ENCODE data around the gene KCNIP4. TPM values are rescaled to one million over a fixed set of nuclear protein-coding genes. Genes with fewer than 3 reads are reported as not detected.
"Not testable (repeated sequence)": the region's sequence is repeated elsewhere in the genome, so short reads cannot be mapped to it uniquely, and the experiment has no call there.

Gene KCNIP4
- polyA plus RNA-seq, 5 donors, result 2.2 to 5.2 (median 4.9) TPM

- no peak for DNase-seq
Observed at GRCh38 chr4:20868108-20868507, 1080.5 kb downstream of the KCNIP4 start.

DNA sequence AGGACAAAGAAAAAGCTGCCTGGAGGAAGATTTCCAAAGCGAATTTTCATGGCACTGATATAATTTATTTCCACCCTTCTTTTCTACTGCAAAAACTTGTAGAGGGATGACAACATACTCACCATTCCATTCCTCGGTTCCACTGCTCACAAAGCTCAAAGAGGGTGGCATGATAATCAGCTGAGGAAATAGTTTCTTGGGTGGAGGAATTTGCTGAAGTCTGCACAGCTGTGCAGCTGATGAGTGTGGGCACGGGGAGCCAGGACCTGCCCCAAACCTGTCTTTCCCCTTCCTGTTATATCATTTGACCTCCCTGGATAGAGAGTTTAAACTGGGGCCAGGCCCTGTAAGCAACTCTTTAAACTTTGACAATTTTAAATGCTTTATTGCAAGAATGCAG lies 1087.7 kb downstream of the KCNIP4 start:
- DNase-seq, result no peak

- no peak for DNase-seq
Observed at GRCh38 chr4:20859097-20859781, 1089.3 kb downstream of the KCNIP4 start.

DNA sequence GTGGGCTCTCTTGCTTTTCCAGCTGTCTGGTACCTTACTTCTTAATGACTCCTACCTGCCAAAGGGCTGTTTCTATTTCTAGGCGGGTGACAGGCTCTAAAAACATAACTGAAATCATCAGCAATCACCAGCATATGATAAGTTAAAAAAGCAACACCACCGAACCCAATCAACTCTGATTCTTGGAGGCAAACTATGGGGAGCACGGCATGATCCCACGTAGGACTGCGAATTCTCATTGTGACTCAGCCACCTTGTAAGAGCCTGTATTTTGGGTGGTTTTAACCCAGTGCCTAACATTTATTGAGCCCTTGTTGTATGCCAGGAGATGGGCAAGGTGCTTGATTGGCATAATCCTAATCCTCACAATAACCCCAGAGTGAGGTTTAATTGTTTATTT lies 1091.5 kb downstream of the KCNIP4 start:
- no peak for DNase-seq

DNA sequence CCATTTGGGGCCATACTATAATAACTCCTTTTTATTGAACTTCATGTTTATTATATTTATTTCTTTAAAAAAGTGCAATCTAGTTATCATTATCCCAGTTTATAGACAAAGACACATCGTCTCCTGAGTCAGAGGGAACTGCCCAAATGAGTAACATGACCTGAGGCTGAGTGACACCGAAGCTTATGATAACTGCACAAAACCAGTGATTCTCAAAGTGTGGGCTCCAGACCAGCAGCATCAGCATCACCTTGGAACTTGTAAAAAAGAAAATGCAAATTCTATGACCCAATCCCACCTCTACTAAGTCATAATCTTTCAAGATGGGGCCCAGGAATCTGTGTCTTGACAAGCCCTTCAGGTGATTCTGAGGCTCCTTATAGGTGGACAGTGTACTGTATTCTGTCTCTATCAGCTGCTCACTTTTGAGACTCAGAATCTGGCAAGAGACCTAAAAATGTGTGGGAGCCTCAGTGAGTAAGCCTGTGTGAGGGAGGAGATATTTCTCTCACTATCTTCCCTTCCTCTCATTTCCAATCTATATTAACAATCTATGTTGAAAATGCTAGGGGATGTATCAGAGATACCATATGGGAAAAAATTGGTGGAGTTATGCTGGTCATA lies 1101.3 kb downstream of the KCNIP4 start:
- no peak for DNase-seq

DNA sequence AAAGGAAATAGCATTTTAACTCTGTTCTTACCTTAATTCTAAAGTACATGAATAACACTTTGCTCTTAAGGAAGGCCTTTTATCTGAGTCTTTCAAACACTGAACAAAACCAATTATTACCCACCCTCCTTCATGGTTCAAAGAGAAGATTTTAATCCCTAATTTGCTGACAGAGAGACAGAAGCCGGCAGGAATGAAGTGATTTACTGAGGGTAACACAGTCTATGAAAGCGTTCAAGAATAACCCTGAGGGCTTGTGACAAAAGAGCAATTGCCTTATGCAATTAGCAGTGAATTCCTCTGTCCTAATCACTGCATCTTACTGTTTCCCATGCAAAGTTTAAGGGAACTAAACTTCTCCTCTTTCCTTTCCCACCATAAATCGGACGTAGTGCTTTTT lies 1104.3 kb downstream of the KCNIP4 start:
- no peak for DNase-seq

GRCh38 chr4:20840648-20841190 lies 1107.9 kb downstream of the KCNIP4 start:
- DNase-seq, result no peak

GRCh38 chr4:20839957-20840356 lies 1108.6 kb downstream of the KCNIP4 start:
- no peak for DNase-seq

DNA sequence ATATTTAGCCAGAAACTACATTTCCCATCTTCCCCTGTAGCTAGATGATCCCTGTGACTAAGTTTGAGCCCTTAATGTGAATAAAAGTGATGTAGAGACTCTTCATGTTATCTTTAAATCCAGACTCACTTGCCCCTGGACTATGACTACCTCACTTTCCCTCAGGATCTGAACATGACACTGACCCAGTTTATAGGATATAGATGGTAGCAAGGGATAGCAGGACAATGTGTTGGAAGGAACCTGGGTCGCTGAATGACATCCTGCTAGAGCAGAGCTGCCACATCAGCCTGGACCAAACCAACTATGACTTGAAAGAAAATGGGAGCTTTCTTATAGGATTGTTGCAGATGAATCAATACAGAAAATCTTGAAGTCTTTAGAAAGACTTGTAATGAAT lies 1110.1 kb downstream of the KCNIP4 start:
- DNase-seq, result no peak

GRCh38 chr4:20832826-20833225 lies 1115.7 kb downstream of the KCNIP4 start:
- no peak for DNase-seq

DNA sequence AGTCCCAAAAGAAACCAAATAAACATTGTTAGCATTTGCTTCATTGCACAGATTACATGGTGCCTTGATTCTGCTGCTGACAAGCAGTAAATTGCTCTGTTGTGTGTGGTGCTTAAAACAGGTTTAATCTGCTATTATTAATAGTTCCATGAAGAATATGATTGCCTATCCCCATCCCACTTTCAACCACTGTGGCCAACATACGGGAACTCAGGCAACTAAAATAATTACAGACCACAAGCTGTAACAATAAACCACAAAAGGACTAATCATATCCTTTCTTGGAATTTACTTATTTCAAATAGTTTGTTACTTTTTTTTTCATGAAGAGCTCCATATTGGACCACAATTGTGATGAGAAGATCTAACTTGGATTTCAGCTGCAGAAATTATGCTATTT lies 1116.8 kb downstream of the KCNIP4 start:
- no peak for DNase-seq

GRCh38 chr4:20829617-20830357 lies 1118.8 kb downstream of the KCNIP4 start:
- DNase-seq, result no peak

DNA sequence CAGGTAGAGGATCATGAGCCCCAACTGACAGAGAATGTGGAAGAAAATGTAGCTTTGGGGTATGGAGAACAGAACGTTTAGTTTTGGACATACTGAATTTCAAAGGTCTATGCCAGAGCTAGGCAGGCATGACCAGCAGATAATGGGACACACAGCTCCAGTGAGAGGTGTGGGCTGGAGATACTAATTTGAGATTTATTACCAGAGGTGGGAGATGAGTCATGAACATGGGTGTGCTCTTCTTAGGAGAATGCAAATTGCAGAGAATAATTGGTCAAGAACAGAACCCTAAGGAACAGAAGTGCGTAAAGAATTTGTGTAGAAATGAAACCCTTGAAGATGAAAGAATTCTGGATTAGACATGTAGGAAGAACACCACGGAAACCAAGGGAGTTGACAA lies 1123.1 kb downstream of the KCNIP4 start:
- no peak for DNase-seq

DNA sequence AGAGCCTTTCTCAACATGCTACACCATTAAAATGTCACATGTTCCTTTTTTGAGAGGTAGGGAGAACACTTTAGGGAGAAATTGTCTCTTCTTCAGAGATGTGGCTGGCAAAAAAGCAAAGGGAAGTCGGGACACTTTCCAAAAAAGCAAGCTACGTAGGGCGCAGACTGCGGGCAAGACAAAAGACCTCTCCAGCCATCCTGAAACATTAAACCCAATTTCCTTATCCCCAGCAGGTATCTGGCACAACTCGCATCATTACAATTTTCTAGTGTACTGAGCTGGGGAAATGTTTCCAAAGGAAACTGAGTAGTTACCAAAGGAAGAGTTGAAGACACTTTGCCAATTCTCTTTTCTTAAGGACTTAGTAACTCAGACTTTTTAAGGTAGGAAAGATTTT lies 1132.3 kb downstream of the KCNIP4 start:
- DNase-seq, result no peak

GRCh38 chr4:20813700-20814099 lies 1134.9 kb downstream of the KCNIP4 start:
- no peak for DNase-seq

DNA sequence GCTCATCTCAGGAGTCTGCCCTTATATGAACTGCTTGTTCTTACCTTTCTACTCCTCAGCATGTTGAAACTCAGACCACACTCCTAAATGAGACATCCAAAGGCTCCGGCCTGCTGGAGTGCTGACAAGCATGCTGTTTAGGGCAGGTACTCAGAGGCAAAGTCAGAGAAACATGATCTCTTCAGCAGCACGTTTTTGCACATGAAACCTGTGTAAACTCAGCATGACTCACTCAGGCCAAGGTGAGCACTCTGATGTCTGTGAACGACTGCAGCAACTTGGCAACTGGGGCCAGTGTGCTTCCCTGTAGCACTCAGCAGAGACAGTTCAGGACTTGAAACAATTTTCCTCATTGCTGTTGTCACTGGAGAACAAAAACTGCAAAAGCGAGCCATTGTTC lies 1138.8 kb downstream of the KCNIP4 start:
- DNase-seq, result peak; percentile 1 to 9

- no peak for DNase-seq
Observed at GRCh38 chr4:20805716-20806115, 1142.9 kb downstream of the KCNIP4 start.

GRCh38 chr4:20787940-20788665 lies 1160.5 kb downstream of the KCNIP4 start:
- DNase-seq, result no peak

GRCh38 chr4:20783134-20783533 lies 1165.4 kb downstream of the KCNIP4 start:
- not testable (repeated sequence) for DNase-seq

DNA sequence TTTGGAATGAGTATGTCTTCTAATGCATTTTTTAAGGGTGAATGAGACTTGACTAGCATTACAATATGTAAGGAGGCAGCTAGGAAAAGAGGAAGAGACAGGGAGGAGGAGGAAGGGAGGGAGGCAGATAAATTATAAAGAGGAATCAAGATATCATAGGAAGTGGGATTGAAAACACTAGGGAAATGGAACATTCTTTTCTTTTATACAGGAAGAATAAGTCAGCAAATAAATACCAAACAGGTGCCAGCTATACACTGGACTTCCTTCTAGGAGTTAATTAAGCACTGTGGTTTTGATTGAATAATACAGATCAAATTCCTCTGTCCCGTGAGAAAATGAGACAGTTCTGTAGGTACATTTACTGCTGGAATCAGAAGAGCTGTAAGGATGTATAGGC lies 1169.7 kb downstream of the KCNIP4 start:
- no peak for DNase-seq

DNA sequence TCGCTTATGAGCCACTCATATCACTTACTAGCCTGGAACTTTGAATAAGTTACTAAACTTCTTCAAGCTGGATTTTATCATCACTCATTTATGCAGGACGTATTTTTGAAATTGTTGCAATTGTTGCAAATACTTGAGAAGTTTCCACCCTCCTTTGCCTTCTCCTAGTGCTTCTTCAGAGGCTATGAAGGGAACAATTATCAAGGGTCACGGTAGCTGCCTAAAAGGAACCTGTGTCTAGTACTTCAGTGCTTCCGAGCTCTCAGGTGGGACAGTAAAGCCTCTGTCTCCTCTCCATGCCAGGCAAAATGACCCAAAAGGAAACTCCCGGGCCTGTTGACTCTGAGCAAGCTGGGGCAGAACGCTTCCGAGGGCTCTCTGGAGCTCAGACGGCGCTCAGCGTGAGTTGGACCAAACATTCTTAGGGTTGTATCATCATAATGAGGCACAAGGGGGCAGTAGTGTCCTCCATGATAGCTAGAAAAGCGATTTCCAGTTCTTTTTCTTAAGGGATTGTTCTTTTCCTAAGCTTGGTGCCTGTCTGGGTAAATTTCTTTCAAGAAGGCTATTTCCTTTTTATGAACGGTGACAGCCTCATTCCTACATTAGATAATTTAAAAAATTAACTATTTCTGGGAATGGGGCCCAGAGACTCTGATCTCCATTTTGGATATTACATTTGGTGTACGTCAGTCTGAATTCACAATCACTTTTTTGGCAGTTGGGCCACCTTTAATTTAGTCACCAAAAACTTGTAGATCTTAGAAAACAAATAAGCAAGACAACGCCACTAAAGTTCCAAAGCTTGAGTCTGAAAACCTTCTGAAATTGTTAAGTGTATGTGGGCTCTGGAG lies 1175.2 kb downstream of the KCNIP4 start:
- peak; percentile 39 to 61 for DNase-seq

All from right lung (tissue), 5 donors.